AG10803 (cell line): ENCODE results near the gene ASB15.

Experiments
- DNase-seq: peaks from one replicate; pipeline ENCODE4 v3.0.0; 2010; ENCODE audit warnings: low read depth
- H3K4me3 ChIP-seq: 2 replicates; pipeline ENCODE4 v1.5.1; 2011; ENCODE audit warnings: mild to moderate bottlenecking, low read length, control low read depth
- TF ChIP-seq, protein P1 (sequence below): conservative IDR thresholded peaks from 2 replicates; pipeline ENCODE4 v1.5.1; 2011; ENCODE audit warnings: mild to moderate bottlenecking, low read length, control low read depth, inconsistent platforms

ASB15 gene

DNA sequence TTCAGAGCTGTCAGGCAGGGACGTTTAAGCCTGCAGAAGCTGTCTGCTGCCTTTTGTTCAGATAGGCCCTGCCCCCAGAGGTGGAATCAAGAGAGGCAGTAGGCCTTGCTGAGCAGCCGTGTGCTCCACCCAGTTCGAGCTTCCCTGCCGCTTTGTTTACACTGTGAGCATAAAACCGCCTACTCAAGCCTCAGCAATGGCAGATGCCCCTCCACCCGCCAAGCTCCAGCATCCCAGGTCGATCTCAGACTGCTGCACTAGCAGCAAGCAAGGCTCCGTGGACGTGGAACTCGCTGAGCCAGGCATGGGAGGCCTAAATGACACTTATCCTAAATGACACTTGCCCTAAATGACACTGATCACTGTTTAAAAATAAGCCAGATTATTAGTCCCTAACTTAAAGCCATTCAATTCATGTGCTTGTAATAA is 6.8 kb upstream of the ASB15 start:
- H3K4me3 ChIP-seq, result no peak overlapping the region
- no peak for DNase-seq
- TF ChIP-seq, protein P1, sequence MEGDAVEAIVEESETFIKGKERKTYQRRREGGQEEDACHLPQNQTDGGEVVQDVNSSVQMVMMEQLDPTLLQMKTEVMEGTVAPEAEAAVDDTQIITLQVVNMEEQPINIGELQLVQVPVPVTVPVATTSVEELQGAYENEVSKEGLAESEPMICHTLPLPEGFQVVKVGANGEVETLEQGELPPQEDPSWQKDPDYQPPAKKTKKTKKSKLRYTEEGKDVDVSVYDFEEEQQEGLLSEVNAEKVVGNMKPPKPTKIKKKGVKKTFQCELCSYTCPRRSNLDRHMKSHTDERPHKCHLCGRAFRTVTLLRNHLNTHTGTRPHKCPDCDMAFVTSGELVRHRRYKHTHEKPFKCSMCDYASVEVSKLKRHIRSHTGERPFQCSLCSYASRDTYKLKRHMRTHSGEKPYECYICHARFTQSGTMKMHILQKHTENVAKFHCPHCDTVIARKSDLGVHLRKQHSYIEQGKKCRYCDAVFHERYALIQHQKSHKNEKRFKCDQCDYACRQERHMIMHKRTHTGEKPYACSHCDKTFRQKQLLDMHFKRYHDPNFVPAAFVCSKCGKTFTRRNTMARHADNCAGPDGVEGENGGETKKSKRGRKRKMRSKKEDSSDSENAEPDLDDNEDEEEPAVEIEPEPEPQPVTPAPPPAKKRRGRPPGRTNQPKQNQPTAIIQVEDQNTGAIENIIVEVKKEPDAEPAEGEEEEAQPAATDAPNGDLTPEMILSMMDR, result no peak

- H3K4me3 ChIP-seq, result no peak overlapping the region
- TF ChIP-seq, protein P1, result no peak
- DNase-seq, result no peak
These were observed 3.0 kb upstream of the ASB15 start for GRCh38 chr7:123598657-123599056.

DNA sequence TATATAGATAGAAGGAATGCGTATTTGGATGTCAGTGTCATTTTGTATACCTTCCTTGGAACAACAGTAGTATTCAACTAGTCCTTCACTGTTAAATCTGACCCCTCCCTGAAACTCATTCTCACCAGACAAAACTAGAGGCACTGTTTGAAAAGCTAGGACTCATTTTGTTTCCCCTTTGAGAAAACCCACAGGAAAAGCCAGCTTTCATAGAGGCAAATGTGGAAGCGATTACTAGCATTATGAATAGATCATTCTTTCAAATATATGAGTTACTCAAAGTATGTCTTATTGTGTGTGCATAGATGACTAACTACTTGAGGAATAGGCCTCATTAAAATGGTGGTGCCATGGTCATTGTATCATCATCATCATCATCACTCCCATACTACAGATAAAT is 1.9 kb upstream of the ASB15 start:
- no peak overlapping the region for H3K4me3 ChIP-seq
- TF ChIP-seq, protein P1, result no peak
- DNase-seq, result no peak

DNA sequence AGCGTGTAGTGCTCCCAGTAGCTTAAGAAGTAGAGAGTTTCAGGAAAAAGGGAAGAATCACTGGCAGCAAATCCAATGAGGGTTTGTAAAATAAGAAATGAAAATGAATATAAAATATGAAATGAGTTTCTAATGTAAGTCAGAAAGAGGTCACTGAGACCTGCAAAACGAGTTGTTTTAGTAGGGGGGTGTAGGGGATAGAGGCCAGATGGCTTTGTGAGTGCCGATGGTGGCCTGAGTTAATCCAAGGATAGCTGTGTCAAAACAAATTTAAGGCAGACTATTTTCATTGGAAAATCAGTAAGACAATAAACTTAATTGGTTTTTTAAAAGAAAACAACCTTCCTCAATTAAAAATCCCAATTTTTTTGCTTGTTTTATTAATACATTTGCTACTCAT is 745 bp upstream of the ASB15 start:
- TF ChIP-seq, protein P1, result no peak
- no peak for DNase-seq
- no peak overlapping the region for H3K4me3 ChIP-seq

GRCh38 chr7:123602648-123603047 is 1.0 kb downstream of the ASB15 start:
- H3K4me3 ChIP-seq, result no peak overlapping the region
- DNase-seq, result no peak
- TF ChIP-seq, protein P1, result no peak

- TF ChIP-seq, protein P1, result no peak
- H3K4me3 ChIP-seq, result no peak overlapping the region
- DNase-seq, result no peak
These were observed 3.1 kb downstream of the ASB15 start for GRCh38 chr7:123604739-123605138.

- H3K4me3 ChIP-seq, result no peak overlapping the region
- TF ChIP-seq, protein P1, result no peak
- DNase-seq, result no peak
These were observed 5.9 kb downstream of the ASB15 start for GRCh38 chr7:123607423-123607975.
